Neural progenitor cell (in vitro differentiated cells): ENCODE data around the gene DCC.

Experiments
- CTCF ChIP-seq: fragments of 200-600 bp; sonication (generic); IDR thresholded peaks from 2 replicates; pipeline ENCODE4 v1.5.1; 2017; ENCODE audit warnings: antibody characterized with exemption, mild to moderate bottlenecking
- EZH2 ChIP-seq: fragments of 200-600 bp; sonication (generic); IDR thresholded peaks from 2 replicates; pipeline ENCODE4 v1.6.1; 2017; ENCODE audit warnings: antibody characterized with exemption, mild to moderate bottlenecking, moderate library complexity

DNA sequence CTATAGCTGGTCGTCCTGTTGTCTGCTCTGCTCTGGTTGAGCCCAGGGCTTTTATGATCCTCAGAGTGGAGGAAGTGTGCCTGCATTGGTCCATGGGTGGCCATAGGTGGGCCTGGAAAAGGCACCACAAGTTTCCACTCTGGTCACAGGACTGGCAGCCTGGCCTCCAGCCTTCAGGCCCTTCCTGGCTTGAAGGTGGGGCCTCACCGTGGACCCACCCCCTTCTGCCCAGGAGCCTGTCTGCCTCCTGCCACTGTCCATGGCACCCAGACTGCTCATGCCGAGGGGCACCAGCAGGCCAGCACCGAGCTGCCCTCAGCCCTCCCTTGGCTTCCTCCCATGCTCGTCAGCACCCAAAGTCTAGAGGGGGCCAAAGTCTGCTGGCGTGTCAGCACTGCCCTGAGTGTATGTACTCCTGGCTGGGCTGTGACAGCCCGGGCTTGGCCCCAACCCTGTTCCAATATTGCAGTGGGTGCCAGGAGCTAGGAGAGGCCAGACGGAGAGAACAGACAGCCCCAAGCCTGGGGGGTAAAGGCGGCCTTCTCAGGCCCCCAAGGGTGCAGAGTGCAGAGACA is 529.4 kb downstream of the DCC start:
- no peak for TF ChIP-seq CTCF
- TF ChIP-seq EZH2, result no peak
